IPS-11a (cell line): ENCODE data around the gene GALE.

ENCODE experiments used
- H3K4me3 ChIP-seq: one replicate; pipeline ENCODE4 v1.5.1; 2013; ENCODE audit warnings: low read depth, low read length, control low read depth

GALE gene

GRCh38 chr1:23756676-23757075 is 43.9 kb downstream of the GALE start:
- H3K4me3 ChIP-seq, result no peak overlapping the region

GRCh38 chr1:23752909-23753308 is 47.6 kb downstream of the GALE start:
- no peak overlapping the region for H3K4me3 ChIP-seq

GRCh38 chr1:23751815-23752200 is 48.7 kb downstream of the GALE start:
- no peak overlapping the region for H3K4me3 ChIP-seq

- H3K4me3 ChIP-seq, result no peak overlapping the region
These were observed 49.3 kb downstream of the GALE start for GRCh38 chr1:23751050-23751814.

- H3K4me3 ChIP-seq, result no peak overlapping the region
These were observed 52.5 kb downstream of the GALE start for GRCh38 chr1:23748016-23748415.
